ENCODE measurements around the gene SNTG2. TPM values are rescaled to one million over a fixed set of nuclear protein-coding genes. Genes with fewer than 3 reads are reported as not detected.

The SNTG2 gene
- total RNA-seq, 1 donor from 2014 or later, result 1.9 TPM

- Histone ChIP-seq H3K27me3 (ENCODE audit: insufficient read depth, low read length) (no peaks in the 10 kb centered on the region), H3K4me3 (ENCODE audit: insufficient read depth, low read depth, low read length) (no peak overlapping the region), H3K79me2 (ENCODE audit: insufficient read depth, low read length) (no peaks in the 10 kb centered on the region), H3K36me3 (ENCODE audit: insufficient read depth, low read length) (no peaks in the 10 kb centered on the region), H3K9ac (ENCODE audit: low read length) (no peak overlapping the region), H4K20me1 (ENCODE audit: insufficient read depth, low read length) (no peaks in the 10 kb centered on the region), H3K4me1 (ENCODE audit: insufficient read depth, low read length) (no peaks in the 10 kb centered on the region), H3K4me2 (ENCODE audit: low read length) (no peak overlapping the region), H3K27ac (ENCODE audit: low read depth, low read length) (no peak overlapping the region), H2AFZ (ENCODE audit: low read depth, low read length) (no peak overlapping the region), H3K9me3 (ENCODE audit: insufficient read depth, low read depth, low read length) (peaks cover 5% of the 10 kb centered on the region)
- Mint-ChIP-seq H3K27ac (ENCODE audit: unreplicated experiment) (no peak overlapping the region), H3K36me3 (ENCODE audit: low read depth, unreplicated experiment) (no peaks in the 10 kb centered on the region), H3K4me3 (ENCODE audit: unreplicated experiment) (no peak overlapping the region), H3K4me1 (ENCODE audit: low read depth, unreplicated experiment) (peaks cover 7% of the 10 kb centered on the region), H3K9me3 (ENCODE audit: unreplicated experiment) (peaks cover 5% of the 10 kb centered on the region), H3K27me3 (ENCODE audit: low read depth, unreplicated experiment) (no peaks in the 10 kb centered on the region)
- no peak for DNase-seq (ENCODE audit: low read depth)
- FAIRE-seq, result no peak
- no peak for TF ChIP-seq EZH2 (IDR thresholded peaks at IDR 0.05; ENCODE audit: insufficient read depth, low read length)
- TF ChIP-seq, protein P1, sequence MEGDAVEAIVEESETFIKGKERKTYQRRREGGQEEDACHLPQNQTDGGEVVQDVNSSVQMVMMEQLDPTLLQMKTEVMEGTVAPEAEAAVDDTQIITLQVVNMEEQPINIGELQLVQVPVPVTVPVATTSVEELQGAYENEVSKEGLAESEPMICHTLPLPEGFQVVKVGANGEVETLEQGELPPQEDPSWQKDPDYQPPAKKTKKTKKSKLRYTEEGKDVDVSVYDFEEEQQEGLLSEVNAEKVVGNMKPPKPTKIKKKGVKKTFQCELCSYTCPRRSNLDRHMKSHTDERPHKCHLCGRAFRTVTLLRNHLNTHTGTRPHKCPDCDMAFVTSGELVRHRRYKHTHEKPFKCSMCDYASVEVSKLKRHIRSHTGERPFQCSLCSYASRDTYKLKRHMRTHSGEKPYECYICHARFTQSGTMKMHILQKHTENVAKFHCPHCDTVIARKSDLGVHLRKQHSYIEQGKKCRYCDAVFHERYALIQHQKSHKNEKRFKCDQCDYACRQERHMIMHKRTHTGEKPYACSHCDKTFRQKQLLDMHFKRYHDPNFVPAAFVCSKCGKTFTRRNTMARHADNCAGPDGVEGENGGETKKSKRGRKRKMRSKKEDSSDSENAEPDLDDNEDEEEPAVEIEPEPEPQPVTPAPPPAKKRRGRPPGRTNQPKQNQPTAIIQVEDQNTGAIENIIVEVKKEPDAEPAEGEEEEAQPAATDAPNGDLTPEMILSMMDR (IDR thresholded peaks at IDR 0.05; ENCODE audit: insufficient read depth, low read depth, low read length), result no peak
Observed at GRCh38 chr2:932320-933115, 18.1 kb upstream of the SNTG2 start.

- FAIRE-seq (no peak), DNase-seq (ENCODE audit: low read depth) (no peak)
- Histone ChIP-seq H3K4me2 (ENCODE audit: low read length) (no peak overlapping the region), H4K20me1 (ENCODE audit: insufficient read depth, low read length) (no peaks in the 10 kb centered on the region), H3K79me2 (ENCODE audit: insufficient read depth, low read length) (no peaks in the 10 kb centered on the region), H3K36me3 (ENCODE audit: insufficient read depth, low read length) (no peaks in the 10 kb centered on the region), H3K4me3 (ENCODE audit: insufficient read depth, low read depth, low read length) (no peak overlapping the region), H3K9ac (ENCODE audit: low read length) (no peak overlapping the region), H2AFZ (ENCODE audit: low read depth, low read length) (no peak overlapping the region), H3K4me1 (ENCODE audit: insufficient read depth, low read length) (peaks cover 3% of the 10 kb centered on the region), H3K27ac (ENCODE audit: low read depth, low read length) (no peak overlapping the region), H3K9me3 (ENCODE audit: insufficient read depth, low read depth, low read length) (peaks cover 5% of the 10 kb centered on the region), H3K27me3 (ENCODE audit: insufficient read depth, low read length) (no peaks in the 10 kb centered on the region)
- Mint-ChIP-seq H3K9me3 (ENCODE audit: unreplicated experiment) (peaks cover 3% of the 10 kb centered on the region), H3K4me3 (ENCODE audit: unreplicated experiment) (no peak overlapping the region), H3K27ac (ENCODE audit: unreplicated experiment) (no peak overlapping the region), H3K4me1 (ENCODE audit: low read depth, unreplicated experiment) (peaks cover 16% of the 10 kb centered on the region), H3K36me3 (ENCODE audit: low read depth, unreplicated experiment) (no peaks in the 10 kb centered on the region), H3K27me3 (ENCODE audit: low read depth, unreplicated experiment) (no peaks in the 10 kb centered on the region)
- no peak for TF ChIP-seq EZH2 (IDR thresholded peaks at IDR 0.05; ENCODE audit: insufficient read depth, low read length)
- TF ChIP-seq, protein P1 (IDR thresholded peaks at IDR 0.05; ENCODE audit: insufficient read depth, low read depth, low read length), result no peak
Observed at GRCh38 chr2:933734-934295, 16.8 kb upstream of the SNTG2 start.

- peak overlapping the region; percentile 61 for H3K27ac ChIP-seq (ENCODE audit: low read depth, low read length)
- no peaks in the 10 kb centered on the region for H3K36me3 ChIP-seq (ENCODE audit: insufficient read depth, low read length)
- Mint-ChIP-seq H3K27me3 (ENCODE audit: low read depth, unreplicated experiment) (no peaks in the 10 kb centered on the region), H3K27ac (ENCODE audit: unreplicated experiment) (peak overlapping the region; percentile 41), H3K4me1 (ENCODE audit: low read depth, unreplicated experiment) (peaks cover 26% of the 10 kb centered on the region), H3K36me3 (ENCODE audit: low read depth, unreplicated experiment) (no peaks in the 10 kb centered on the region), H3K9me3 (ENCODE audit: unreplicated experiment) (peaks cover 2% of the 10 kb centered on the region), H3K4me3 (ENCODE audit: unreplicated experiment) (no peak overlapping the region)
- no peaks in the 10 kb centered on the region for H4K20me1 ChIP-seq (ENCODE audit: insufficient read depth, low read length)
- H3K4me1 ChIP-seq (ENCODE audit: insufficient read depth, low read length), result peaks cover 3% of the 10 kb centered on the region
- peaks cover 3% of the 10 kb centered on the region for H3K9me3 ChIP-seq (ENCODE audit: insufficient read depth, low read depth, low read length)
- TF ChIP-seq, protein P1 (IDR thresholded peaks at IDR 0.05; ENCODE audit: insufficient read depth, low read depth, low read length), result no peak
- TF ChIP-seq EZH2 (IDR thresholded peaks at IDR 0.05; ENCODE audit: insufficient read depth, low read length), result no peak
- H3K4me2 ChIP-seq (ENCODE audit: low read length), result peak overlapping the region; percentile 25
- H3K27me3 ChIP-seq (ENCODE audit: insufficient read depth, low read length), result no peaks in the 10 kb centered on the region
- no peaks in the 10 kb centered on the region for H3K79me2 ChIP-seq (ENCODE audit: insufficient read depth, low read length)
- DNase-seq (ENCODE audit: low read depth) (no peak), FAIRE-seq (no peak)
- H3K9ac ChIP-seq (ENCODE audit: low read length), result peak overlapping the region; percentile 60
- no peak overlapping the region for H3K4me3 ChIP-seq (ENCODE audit: insufficient read depth, low read depth, low read length)
- H2AFZ ChIP-seq (ENCODE audit: low read depth, low read length), result no peak overlapping the region
Observed at GRCh38 chr2:937530-937929, 13.1 kb upstream of the SNTG2 start.
